Activated CD4-positive, alpha-beta T cell treated with anti-CD3 and anti-CD28 coated beads, Interleukin-2, amount 10 ng/mL, durations not matched to agents 24 days and 14 days (primary cell): ENCODE data around the gene ANO7. TPM values are rescaled to one million over a fixed set of nuclear protein-coding genes. Genes with fewer than 3 reads are reported as not detected.
A peak's percentile ranks its signal among the peaks of the same experiment; 100 is the strongest.

Experiments used
- DNase-seq: peaks from one replicate; pipeline ENCODE4 v3.0.0; 2022
- H3K27ac Mint-ChIP-seq: one replicate; pipeline ENCODE4 v1.8.0; 2022; ENCODE audit warnings: mild to moderate bottlenecking, mixed read lengths
- H3K27me3 Mint-ChIP-seq: one replicate; pipeline ENCODE4 v1.8.0; 2022; ENCODE audit warnings: mixed read lengths
- H3K36me3 Mint-ChIP-seq: one replicate; pipeline ENCODE4 v1.8.0; 2022; ENCODE audit warnings: low read depth, mild to moderate bottlenecking, mixed read lengths
- H3K4me1 Mint-ChIP-seq: one replicate; pipeline ENCODE4 v1.8.0; 2021; ENCODE audit warnings: mixed read lengths
- H3K4me3 Mint-ChIP-seq: one replicate; pipeline ENCODE4 v1.8.0; 2022; ENCODE audit warnings: mild to moderate bottlenecking, moderate library complexity, mixed read lengths
- H3K9me3 Mint-ChIP-seq: one replicate; pipeline ENCODE4 v1.8.0; 2021; ENCODE audit warnings: mixed read lengths
- intact Hi-C: fragments of 100-400 bp; cut with micrococcal nuclease; formaldehyde crosslinking; loops from one replicate; pipeline ENCODE4 v1.15.1; 2023
- total RNA-seq: library from RNA; stranded (reverse); gene quantifications from 2 replicates; pipeline ENCODE4 v1.2.3, GENCODE V29; 2022

Gene ANO7
- total RNA-seq, 1 donor from 2014 or later, result 2.8 TPM

DNA sequence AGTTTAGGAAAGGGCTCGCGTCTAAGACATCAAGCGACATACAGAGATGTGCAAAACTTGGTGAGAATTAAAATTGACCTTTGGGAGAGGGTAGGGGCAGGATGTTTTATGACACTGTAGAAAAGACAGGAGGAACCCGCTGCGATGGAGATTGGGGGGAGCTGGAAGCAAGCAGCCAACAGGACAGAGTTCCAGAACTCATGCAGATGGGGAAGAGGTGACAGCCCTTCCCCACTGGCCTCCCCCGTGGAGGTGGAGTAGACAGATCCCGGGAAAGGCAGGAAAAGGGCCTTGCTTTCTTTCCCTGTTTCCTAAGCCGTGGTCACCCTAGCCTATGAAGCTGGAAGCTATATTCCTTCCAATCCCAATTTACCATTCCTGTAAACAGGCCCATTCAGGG is 39.1 kb downstream of the ANO7 start:
- no peak for DNase-seq
- no peaks in the 10 kb centered on the region for H3K27me3 Mint-ChIP-seq
- intact Hi-C loops, result no loop called here
- peaks cover 46% of the 10 kb centered on the region for H3K36me3 Mint-ChIP-seq
- peaks cover 5% of the 10 kb centered on the region for H3K4me1 Mint-ChIP-seq
- H3K9me3 Mint-ChIP-seq, result no peaks in the 10 kb centered on the region
- H3K4me3 Mint-ChIP-seq, result no peak overlapping the region
- H3K27ac Mint-ChIP-seq, result no peak overlapping the region

DNA sequence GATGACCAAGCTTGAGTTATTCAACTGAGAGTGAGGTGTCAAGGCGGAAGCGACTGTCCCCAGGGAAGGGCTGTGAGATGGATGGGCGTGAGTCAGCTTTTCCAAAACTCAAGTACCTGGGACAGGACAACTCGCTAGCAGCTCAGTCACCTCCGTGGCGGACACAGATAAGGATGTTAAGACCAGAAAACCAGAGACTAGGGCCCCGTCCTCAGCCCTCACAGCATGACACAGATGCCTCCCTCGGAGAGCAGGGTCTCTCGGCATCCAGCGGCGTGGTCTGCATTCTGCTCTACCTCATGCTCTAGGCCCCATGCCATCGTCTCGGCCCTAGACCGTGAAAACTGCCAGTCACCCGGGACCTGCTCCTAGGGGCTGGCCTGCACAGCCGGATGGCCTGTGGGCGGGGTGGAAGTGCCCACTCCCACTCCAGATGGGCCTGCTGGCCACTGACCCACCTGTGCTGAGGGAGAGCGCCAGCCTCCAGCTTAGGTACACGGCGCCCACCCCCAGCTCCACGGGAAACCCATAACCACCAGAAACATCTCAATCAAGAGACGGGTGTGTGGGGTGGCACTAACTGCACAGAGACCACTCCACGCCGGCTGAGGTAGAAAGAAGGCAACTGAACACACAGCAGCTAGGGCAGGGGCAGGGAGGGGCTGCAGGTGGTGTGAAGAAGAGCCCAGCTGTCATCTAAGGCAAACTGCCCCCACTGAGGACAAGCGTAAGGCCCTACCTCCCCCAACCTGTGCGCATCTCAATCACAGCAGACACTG is 39.8 kb downstream of the ANO7 start:
- intact Hi-C loops, result no loop called here
- no peaks in the 10 kb centered on the region for H3K9me3 Mint-ChIP-seq
- DNase-seq, result no peak
- H3K27me3 Mint-ChIP-seq, result no peaks in the 10 kb centered on the region
- peaks cover 51% of the 10 kb centered on the region for H3K36me3 Mint-ChIP-seq
- no peak overlapping the region for H3K27ac Mint-ChIP-seq
- H3K4me1 Mint-ChIP-seq, result peaks cover 3% of the 10 kb centered on the region
- no peak overlapping the region for H3K4me3 Mint-ChIP-seq

DNA sequence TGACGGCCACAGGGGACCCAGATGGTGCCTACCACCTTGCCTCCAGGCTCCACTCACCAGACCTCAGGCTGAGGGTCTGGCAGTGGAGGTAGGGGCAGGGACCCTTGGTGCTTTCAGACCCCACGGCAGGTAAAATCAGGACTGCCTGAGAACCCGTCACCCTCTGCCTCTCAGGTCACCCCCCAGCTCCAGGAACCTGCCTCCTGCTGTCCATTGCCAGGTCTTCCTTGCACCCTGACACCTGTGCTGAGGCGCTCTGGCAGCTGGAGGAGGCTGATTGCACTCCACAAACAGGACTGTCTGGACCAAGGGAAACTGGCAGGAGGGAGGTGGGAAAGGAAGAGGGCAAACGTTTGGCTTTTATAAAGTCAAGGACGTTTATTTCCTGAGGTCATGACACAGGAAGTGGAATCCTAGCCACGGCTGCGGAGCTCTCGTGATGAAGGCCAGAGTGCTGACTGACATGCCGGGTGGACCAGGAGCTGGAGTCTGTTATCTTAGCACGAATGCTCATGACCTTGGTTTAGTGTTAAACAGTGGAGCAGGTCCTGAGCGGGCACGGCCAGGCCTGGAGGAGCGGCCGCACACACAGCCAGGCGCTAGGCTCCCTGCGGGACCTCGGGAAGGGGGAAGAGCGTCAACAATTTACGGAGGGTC is 40.5 kb downstream of the ANO7 start:
- no peak for DNase-seq
- no peak overlapping the region for H3K27ac Mint-ChIP-seq
- peaks cover 3% of the 10 kb centered on the region for H3K4me1 Mint-ChIP-seq
- no peaks in the 10 kb centered on the region for H3K27me3 Mint-ChIP-seq
- peaks cover 58% of the 10 kb centered on the region for H3K36me3 Mint-ChIP-seq
- H3K9me3 Mint-ChIP-seq, result no peaks in the 10 kb centered on the region
- no peak overlapping the region for H3K4me3 Mint-ChIP-seq
- intact Hi-C loops, result no loop called here

DNA sequence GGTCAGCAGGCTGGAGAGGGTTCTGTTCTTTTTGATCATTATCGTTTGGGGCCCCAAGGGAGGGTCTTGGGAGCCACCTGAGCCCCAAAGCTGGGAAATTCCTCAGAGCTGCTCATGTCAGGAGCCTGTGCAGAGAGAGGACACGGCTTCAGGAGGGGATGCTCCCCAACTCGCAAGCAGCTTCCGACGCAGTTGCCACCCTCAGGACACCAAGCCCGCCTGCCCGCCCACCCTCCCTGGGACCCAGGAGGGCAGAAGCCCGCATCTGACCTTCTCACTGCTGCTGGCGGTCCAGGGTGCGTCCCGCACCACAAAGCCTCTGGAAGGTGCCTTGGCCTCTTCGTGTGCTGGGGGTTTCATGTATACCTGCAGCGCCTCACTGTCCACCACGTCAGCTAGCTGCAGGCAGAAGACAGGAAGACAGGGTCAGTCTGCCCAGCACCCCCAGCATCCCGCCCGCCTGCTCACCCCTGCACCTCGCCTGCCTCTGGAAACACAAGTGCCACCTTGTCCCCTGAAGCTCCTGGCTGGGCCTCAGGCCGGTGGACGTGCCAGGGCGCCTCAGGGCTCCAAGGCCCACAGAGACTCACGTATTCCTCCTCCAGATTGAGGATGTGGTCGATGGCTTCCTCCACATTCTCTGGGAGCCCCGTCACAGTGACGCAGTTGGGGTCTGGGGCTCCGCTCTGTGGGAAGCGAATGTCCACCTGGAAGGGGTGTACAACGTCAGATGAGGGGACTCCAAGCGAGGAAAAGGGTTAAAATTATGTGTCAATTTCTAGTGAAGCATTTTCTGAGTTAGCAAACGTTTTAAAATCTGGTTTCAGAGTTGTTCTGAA is 41.3 kb downstream of the ANO7 start:
- intact Hi-C loops, result no loop called here
- H3K27ac Mint-ChIP-seq, result no peak overlapping the region
- H3K9me3 Mint-ChIP-seq, result no peaks in the 10 kb centered on the region
- DNase-seq, result no peak
- no peak overlapping the region for H3K4me3 Mint-ChIP-seq
- peaks cover 3% of the 10 kb centered on the region for H3K4me1 Mint-ChIP-seq
- H3K36me3 Mint-ChIP-seq, result peaks cover 64% of the 10 kb centered on the region
- H3K27me3 Mint-ChIP-seq, result no peaks in the 10 kb centered on the region

DNA sequence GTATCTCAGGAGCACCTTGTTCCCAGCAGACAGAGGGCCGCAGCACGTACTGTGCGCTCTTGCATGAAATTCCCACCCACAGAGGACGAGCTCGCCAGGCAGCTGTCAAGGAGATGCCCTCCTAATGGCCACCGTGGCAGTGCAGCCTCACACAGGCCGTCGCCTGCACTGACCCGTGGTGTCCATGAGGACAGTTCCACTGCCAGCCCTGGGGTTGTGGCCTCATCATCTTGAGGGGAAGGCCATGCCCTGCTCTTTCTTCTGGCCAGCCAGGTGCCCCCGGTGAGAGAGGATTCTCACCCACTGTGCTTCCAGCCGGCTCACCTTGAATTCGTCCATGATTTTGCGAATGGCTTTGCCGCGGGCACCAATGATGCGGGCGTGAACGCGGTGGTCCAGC is 42.0 kb downstream of the ANO7 start:
- no peak overlapping the region for H3K4me3 Mint-ChIP-seq
- H3K4me1 Mint-ChIP-seq, result peaks cover 3% of the 10 kb centered on the region
- intact Hi-C loops, result no loop called here
- H3K27ac Mint-ChIP-seq, result no peak overlapping the region
- no peak for DNase-seq
- H3K36me3 Mint-ChIP-seq, result peaks cover 65% of the 10 kb centered on the region
- no peaks in the 10 kb centered on the region for H3K27me3 Mint-ChIP-seq
- no peaks in the 10 kb centered on the region for H3K9me3 Mint-ChIP-seq

DNA sequence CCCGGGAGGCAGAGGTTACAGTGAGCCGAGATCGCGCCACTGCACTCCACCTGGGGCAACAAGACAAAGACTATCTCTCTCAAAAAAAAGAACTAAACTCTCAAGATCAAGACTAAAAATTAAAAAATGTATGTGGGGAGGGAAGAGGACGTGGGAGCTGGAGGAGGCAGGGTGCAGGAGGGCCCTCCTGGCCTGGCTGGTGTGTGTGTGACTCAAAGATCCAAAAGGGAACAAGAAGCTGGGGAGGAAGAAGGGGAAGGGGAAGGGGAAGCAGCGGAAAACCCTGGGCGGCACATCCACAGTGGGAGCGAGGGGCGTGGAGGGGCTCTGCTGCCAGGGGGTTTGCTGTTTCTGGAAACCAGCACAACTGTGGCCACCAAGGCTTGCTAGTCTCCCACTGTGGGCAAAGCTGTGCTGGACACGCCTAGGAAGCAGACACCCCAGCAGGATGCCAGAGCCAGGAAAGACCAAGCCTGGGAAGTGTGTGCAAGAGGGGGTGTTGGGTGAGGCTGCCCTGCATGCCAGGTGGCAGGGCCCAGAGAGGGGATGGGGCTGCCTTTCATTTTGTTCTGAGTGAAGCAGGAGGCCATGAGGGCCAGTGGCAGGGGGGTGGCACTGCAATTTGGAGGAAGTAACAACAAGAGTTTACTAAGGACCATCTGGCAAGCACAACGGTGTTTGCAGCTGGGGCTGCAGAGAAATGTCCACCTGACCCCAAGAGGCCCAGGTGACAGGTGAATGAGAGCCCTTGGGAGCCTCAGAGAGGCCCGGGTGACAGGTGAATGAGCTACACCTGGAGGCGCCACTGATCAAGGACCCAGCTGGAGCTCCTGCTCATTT is 44.5 kb downstream of the ANO7 start:
- H3K27ac Mint-ChIP-seq, result peak overlapping the region; percentile 38
- H3K27me3 Mint-ChIP-seq, result no peaks in the 10 kb centered on the region
- H3K9me3 Mint-ChIP-seq, result no peaks in the 10 kb centered on the region
- peaks cover 72% of the 10 kb centered on the region for H3K36me3 Mint-ChIP-seq
- DNase-seq, result no peak
- H3K4me3 Mint-ChIP-seq, result no peak overlapping the region
- intact Hi-C loops, result no loop called here
- peaks cover 3% of the 10 kb centered on the region for H3K4me1 Mint-ChIP-seq

DNA sequence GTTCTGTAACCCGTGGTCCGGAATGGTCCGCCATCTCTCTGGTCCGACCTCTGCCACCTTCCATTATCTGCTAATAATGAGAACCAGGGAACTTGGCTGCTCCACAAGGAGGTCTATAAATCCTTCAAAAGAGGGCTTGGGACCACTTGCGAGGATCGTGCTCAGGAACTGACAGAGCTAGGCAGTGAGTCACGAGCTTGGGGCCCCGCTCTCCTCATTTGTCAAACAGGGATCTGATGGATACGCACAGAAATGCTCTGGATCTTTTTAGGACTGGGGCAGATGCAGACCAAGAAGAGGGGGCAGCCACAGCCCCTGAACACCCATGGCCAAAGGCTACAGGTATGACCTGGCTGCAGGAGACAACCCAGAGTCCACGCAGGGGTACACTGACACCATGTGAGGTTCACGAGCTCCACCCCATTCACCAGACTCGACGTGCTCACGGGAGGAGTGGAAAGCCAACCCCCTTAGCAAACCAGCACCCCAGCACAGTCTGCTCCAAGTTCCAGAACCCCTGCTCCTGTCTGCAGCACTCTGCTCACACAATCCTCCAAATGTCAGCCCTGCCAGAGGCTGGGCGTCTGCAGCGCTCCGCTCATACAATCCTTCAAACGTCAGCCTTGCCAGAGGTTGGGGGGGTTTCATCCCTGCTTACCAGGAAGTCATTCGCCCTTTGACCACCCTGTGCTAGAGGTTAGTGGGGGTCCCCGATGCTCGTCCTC is 45.8 kb downstream of the ANO7 start:
- H3K4me3 Mint-ChIP-seq, result no peak overlapping the region
- peaks cover 78% of the 10 kb centered on the region for H3K36me3 Mint-ChIP-seq
- intact Hi-C loops, result no loop called here
- no peak overlapping the region for H3K27ac Mint-ChIP-seq
- H3K27me3 Mint-ChIP-seq, result no peaks in the 10 kb centered on the region
- H3K4me1 Mint-ChIP-seq, result peaks cover under 1% of the 10 kb centered on the region
- no peaks in the 10 kb centered on the region for H3K9me3 Mint-ChIP-seq
- no peak for DNase-seq

DNA sequence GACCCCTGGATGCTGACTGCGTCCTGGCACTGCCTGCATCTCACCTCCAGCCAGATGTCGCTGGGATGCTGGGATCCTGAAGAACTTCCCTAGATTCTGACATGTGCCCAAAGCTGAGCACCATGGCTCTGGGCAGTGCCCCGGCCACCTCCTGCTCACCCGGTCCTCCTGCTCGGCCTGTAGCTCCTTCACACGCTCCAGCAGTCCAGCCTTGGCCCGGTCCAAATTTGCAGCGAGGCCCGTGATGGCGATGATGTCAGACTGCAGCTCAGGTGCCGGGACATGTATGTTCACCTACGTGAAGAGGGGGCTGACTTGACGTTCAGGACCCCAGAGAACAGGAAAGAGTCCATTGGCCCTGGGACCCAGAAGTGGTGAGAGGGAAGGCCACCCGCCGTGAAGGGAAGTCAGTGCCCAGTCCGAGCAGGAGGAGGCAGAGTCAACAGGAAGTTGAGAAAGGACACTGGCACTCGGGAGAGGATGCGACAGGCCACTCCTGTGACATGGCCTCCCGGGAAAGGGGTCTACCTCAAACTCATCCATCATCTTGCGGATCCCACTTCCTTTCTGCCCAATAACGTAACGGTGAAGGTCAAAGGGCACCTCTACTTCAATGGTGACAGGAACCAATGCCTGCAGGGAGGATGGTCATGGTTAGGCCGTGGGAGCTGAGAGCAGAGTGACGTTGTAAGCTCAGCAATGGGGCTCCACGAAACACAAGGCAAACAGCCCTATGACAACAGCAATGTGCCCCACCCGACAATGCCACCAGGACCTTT is 46.7 kb downstream of the ANO7 start:
- Mint-ChIP-seq H3K9me3 (no peaks in the 10 kb centered on the region), H3K27ac (no peak overlapping the region), H3K4me3 (no peak overlapping the region), H3K36me3 (peaks cover 80% of the 10 kb centered on the region), H3K27me3 (no peaks in the 10 kb centered on the region), H3K4me1 (no peaks in the 10 kb centered on the region)
- intact Hi-C loops, result no loop called here
- no peak for DNase-seq

DNA sequence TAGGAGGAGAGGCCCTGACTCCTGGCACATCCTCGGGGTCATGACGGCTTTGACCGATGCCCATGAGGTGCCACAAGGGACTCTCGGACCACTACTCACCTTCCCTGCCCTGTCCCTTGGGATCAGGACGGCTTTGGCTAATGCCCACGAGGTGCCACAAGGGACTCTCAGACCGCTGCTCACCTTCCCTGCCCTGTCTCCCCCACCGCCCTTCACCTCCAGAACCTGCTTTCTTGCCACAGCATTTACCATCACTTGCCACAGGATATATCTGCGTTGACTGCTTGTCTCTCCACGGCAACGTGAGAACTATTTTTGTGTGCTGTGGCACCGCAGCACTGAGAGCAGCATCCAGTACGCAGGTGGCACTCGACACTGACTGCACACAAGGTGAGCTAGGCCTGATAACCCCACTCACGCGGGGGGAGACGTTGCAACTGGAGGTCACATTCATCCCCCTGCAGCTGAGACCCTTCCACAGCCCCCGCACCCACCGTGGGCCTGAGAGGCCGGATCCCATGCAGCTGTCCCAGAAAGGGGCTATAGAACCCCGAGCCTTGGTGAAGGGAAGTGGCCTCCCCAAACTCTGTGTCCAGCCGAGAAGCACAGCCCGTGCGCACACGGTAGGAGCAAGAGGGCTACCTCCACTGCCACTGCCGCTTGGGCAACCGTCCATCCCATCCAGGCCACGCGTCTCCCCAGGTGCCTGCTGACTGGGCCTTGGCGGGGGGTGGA is 47.5 kb downstream of the ANO7 start:
- H3K27ac Mint-ChIP-seq, result no peak overlapping the region

DNA sequence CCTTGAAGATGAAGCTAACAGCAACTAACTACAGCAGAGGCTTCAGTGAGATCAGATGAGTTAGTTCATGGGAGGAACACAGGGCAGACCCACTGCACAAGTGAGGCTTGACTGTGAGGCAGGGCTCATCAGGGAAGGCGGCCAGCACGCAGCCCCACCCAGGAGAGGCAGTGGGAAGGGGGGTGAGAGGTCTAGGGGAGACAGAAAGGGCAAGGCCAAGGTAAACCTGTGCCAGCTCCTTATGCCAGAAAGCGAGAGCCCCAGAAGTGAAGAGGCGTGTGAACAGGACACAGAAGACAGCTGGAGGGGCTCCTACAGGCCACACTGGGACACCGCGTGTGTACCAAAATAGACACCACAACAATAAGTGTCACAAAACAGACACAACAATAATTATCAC is 48.6 kb downstream of the ANO7 start:
- no peak overlapping the region for H3K4me3 Mint-ChIP-seq
- H3K9me3 Mint-ChIP-seq, result no peaks in the 10 kb centered on the region
- H3K36me3 Mint-ChIP-seq, result peaks cover 82% of the 10 kb centered on the region
- no peaks in the 10 kb centered on the region for H3K4me1 Mint-ChIP-seq
- H3K27me3 Mint-ChIP-seq, result no peaks in the 10 kb centered on the region
- intact Hi-C loops, result no loop called here
- H3K27ac Mint-ChIP-seq, result no peak overlapping the region
- DNase-seq, result no peak

More for the DNA sequence above, 47.5 kb downstream of the ANO7 start:
- Mint-ChIP-seq H3K9me3 (no peaks in the 10 kb centered on the region), H3K4me1 (no peaks in the 10 kb centered on the region), H3K27me3 (no peaks in the 10 kb centered on the region), H3K36me3 (peaks cover 82% of the 10 kb centered on the region), H3K4me3 (no peak overlapping the region)
- no peak for DNase-seq
- intact Hi-C loops, result no loop called here

DNA sequence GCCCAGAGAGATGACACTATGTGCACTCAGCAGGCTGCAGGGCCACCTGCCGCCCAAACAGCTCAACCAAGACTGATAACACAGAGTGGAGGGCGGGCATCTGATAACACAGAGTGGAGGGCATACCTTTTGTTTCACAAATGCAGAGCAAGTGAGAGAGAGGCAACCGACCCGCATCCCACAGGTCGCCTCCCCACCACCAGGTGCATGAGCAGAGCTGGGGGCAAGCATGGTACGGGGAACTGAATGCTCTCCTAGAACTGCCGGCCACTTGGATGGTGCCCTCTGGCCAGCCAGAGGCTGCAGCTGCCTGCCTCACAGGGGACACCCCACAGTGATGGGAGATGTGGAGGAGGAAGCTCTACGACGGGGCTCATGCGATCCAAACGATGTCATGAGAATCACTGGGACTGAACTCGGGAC is 49.5 kb downstream of the ANO7 start:
- Mint-ChIP-seq H3K9me3 (no peaks in the 10 kb centered on the region), H3K4me1 (no peaks in the 10 kb centered on the region), H3K27me3 (no peaks in the 10 kb centered on the region), H3K4me3 (no peak overlapping the region), H3K36me3 (peaks cover 87% of the 10 kb centered on the region), H3K27ac (peak overlapping the region; percentile 40)
- intact Hi-C loops, result no loop called here
- no peak for DNase-seq

DNA sequence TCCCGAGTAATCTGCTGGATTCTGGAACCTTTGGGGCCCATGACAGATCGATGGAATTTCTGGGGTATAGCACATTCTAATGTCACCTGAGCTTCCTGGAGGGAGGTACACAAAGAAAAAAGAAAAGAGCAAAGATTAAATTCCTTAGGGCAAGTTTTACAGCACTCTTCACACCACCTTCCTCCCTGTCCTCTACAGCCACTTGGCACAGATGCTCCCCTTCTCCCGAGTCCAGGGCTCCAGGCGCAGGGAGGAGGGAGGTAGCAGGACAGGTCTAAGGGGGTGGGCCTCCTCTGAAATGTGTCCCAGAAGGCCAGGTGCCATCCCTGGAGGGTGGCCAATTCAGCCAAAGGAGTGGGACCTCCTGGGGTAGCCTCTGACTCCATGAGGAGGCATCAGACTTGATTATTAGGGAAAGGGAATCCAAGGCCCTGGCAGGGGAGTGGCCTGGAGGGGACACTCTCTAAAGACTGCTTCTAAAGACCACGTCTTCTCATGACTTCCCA is 50.3 kb downstream of the ANO7 start:
- intact Hi-C loops, result no loop called here
- H3K4me1 Mint-ChIP-seq, result no peaks in the 10 kb centered on the region
- no peak overlapping the region for H3K4me3 Mint-ChIP-seq
- DNase-seq, result no peak
- peaks cover 85% of the 10 kb centered on the region for H3K36me3 Mint-ChIP-seq
- no peaks in the 10 kb centered on the region for H3K9me3 Mint-ChIP-seq
- no peaks in the 10 kb centered on the region for H3K27me3 Mint-ChIP-seq
- H3K27ac Mint-ChIP-seq, result no peak overlapping the region
